GM12891 (cell line): ENCODE measurements around the gene ADCY1.

Experiments used
- POLR2A ChIP-seq: IDR thresholded peaks from 2 replicates; pipeline ENCODE4 v1.6.1; 2011; ENCODE audit warnings: low read depth, low read length, control low read depth
- SPI1 ChIP-seq: IDR thresholded peaks from 2 replicates; pipeline ENCODE4 v1.6.1; 2011; ENCODE audit warnings: low read depth, low read length, control low read depth
- TAF1 ChIP-seq: IDR thresholded peaks from 2 replicates; pipeline ENCODE4 v1.6.1; 2011; ENCODE audit warnings: low read depth, low read length, control low read depth

GRCh38 chr7:45624392-45624760, 50.2 kb downstream of the ADCY1 start:
- no peak for TF ChIP-seq TAF1
- no peak for TF ChIP-seq SPI1
- no peak for TF ChIP-seq POLR2A
